HCT116 (cell line): Measurements from ENCODE around the gene TMEM198. TPM values are rescaled to one million over a fixed set of nuclear protein-coding genes. Genes with fewer than 3 reads are reported as not detected.
A peak's percentile ranks its signal among the peaks of the same experiment; 100 is the strongest.

Source experiments
- ATAC-seq: fragments of 200-7000 bp; cut with Tn5 transposase; 2 replicates; pipeline ENCODE4 v1.9.1; 2020; ENCODE audit warnings: mild to moderate bottlenecking, moderate library complexity
- BruUV-seq: library from RNA; stranded (reverse); fragments of 400-500 nt; replicated peaks from 2 replicates; lab custom pipeline; 2021; lab: Mats Ljungman, UMichigan
- CTCF ChIA-PET: fragments of 300-600 bp; sonication (Branson Sonifier 250); formaldehyde crosslinking; loops from one replicate; lab custom pipeline; 2021; ENCODE audit warnings: antibody characterized with exemption; lab: Charles Lee
- POLR2A ChIA-PET: fragments of 300-600, 350-600 bp; sonication (Branson Sonifier 250); formaldehyde crosslinking; loops from one replicate; lab custom pipeline; 2021; ENCODE audit warnings: antibody characterized with exemption; lab: Charles Lee
- RAD21 ChIA-PET, 2 experiments: fragments of 300-600 bp; sonication (Branson Sonifier 250); formaldehyde crosslinking; loops; one replicate each; lab custom pipeline; 2023; ENCODE audit warnings: low total read pairs in 2 of 2; ENCODE audit not compliant: uncharacterized antibody in 2 of 2, unreplicated experiment in 2 of 2, low non-redundant PET in 1 of 2; lab: Charles Lee
- DNase-seq: peaks from one replicate; pipeline ENCODE4 v3.0.0-alpha.2; 2010; ENCODE audit warnings: low read depth, low spot score
- H2AFZ ChIP-seq: fragments of 200-600 bp; shearing (Covaris generic), sonication (generic); 2 replicates; pipeline ENCODE4 v1.6.1; 2017; ENCODE audit warnings: low read depth, mixed run types, mixed read lengths, antibody characterized with exemption, low read length; ENCODE audit not compliant: poor library complexity, severe bottlenecking
- H3K27ac ChIP-seq: 2 replicates; pipeline ENCODE4 v1.5.1; 2012; ENCODE audit warnings: low read depth, low read length
- H3K27me3 ChIP-seq: fragments of 200-600 bp; sonication (generic); 2 replicates; pipeline ENCODE4 v1.6.1; 2016; ENCODE audit warnings: mixed run types, low read length, mixed read lengths; ENCODE audit not compliant: insufficient read depth
- H3K36me3 ChIP-seq, 2 experiments: fragments of 200-500 bp in 1 of 2; fragments of 200-600 bp in 1 of 2; sonication (Bioruptor generic) in 1 of 2; sonication (generic) in 1 of 2; 2 replicates each; pipeline versions ENCODE4 v1.5.1 to v1.6.1; 2014 to 2016; ENCODE audit warnings: low read length in 2 of 2, inconsistent platforms in 1 of 2, mixed read lengths in 1 of 2, mixed run types in 1 of 2; ENCODE audit not compliant: insufficient read depth in 2 of 2, control insufficient read depth in 1 of 2
- H3K4me1 ChIP-seq, 2 experiments: fragments of 200-600 bp in 1 of 2; sonication (generic) in 1 of 2; 2 replicates each; pipeline versions ENCODE4 v1.5.1 to v1.6.1; 2012 to 2017; ENCODE audit warnings: low read length in 2 of 2, inconsistent platforms in 1 of 2, mild to moderate bottlenecking in 1 of 2, mixed read lengths in 1 of 2, mixed run types in 1 of 2, moderate library complexity in 1 of 2; ENCODE audit not compliant: insufficient read depth in 2 of 2, control insufficient read depth in 1 of 2
- H3K4me2 ChIP-seq: fragments of 200-600 bp; sonication (generic); 2 replicates; pipeline ENCODE4 v1.6.1; 2017; ENCODE audit warnings: mixed run types, low read length, mixed read lengths
- H3K4me3 ChIP-seq, 2 experiments: fragments of 200-600 bp in 1 of 2; sonication (generic) in 1 of 2; replicated peaks in 1 of 2; 2 replicates each; pipeline ENCODE4 v1.5.1; 2011 to 2016; ENCODE audit warnings: low read length in 2 of 2, control low read depth in 1 of 2, low read depth in 1 of 2, mild to moderate bottlenecking in 1 of 2, mixed read lengths in 1 of 2, mixed run types in 1 of 2
- H3K79me2 ChIP-seq: fragments of 200-600 bp; sonication (generic); 2 replicates; pipeline ENCODE4 v1.6.1; 2017; ENCODE audit warnings: mild to moderate bottlenecking, mixed run types, low read length, moderate library complexity, mixed read lengths; ENCODE audit not compliant: insufficient read depth
- H3K9ac ChIP-seq: fragments of 200-600 bp; sonication (generic); 2 replicates; pipeline ENCODE4 v1.6.1; 2016; ENCODE audit warnings: low read length, mixed read lengths
- H3K9me2 ChIP-seq: fragments of 200-600 bp; sonication (generic), shearing (Covaris generic); 2 replicates; pipeline ENCODE4 v1.6.1; 2017; ENCODE audit warnings: mixed run types, mild to moderate bottlenecking, moderate library complexity; ENCODE audit not compliant: insufficient read depth
- H3K9me3 ChIP-seq, 2 experiments: fragments of 200-500 bp in 1 of 2; fragments of 200-600 bp in 1 of 2; sonication (Bioruptor generic) in 1 of 2; sonication (generic) in 1 of 2; 2 replicates each; pipeline ENCODE4 v1.6.1; 2014 to 2017; ENCODE audit warnings: low read length in 2 of 2, mixed read lengths in 2 of 2, inconsistent platforms in 1 of 2, low read depth in 1 of 2, mild to moderate bottlenecking in 1 of 2, mixed run types in 1 of 2, moderate library complexity in 1 of 2; ENCODE audit not compliant: control insufficient read depth in 1 of 2, insufficient read depth in 1 of 2
- H4K20me1 ChIP-seq: fragments of 200-600 bp; sonication (generic), shearing (Covaris generic); 2 replicates; pipeline ENCODE4 v1.6.1; 2017; ENCODE audit warnings: mixed run types, mild to moderate bottlenecking, moderate library complexity; ENCODE audit not compliant: insufficient read depth
- CBX3 ChIP-seq: IDR thresholded peaks from 2 replicates; pipeline ENCODE4 v1.6.1; 2012; ENCODE audit warnings: low read depth
- EGR1 ChIP-seq: IDR thresholded peaks from 2 replicates; pipeline ENCODE4 v1.6.1; 2012; ENCODE audit warnings: low read depth
- ELF1 ChIP-seq: IDR thresholded peaks from 2 replicates; pipeline ENCODE4 v1.6.1; 2012; ENCODE audit warnings: low read depth, borderline replicate concordance
- EZH2 ChIP-seq: fragments of 200-600 bp; sonication (generic); IDR thresholded peaks from 2 replicates; pipeline ENCODE4 v1.6.1; 2017; ENCODE audit warnings: antibody characterized with exemption, mixed run types
- EZH2phosphoT487 ChIP-seq: fragments of 200-600 bp; IDR thresholded peaks from 2 replicates; pipeline ENCODE4 v1.6.1; 2018; ENCODE audit warnings: antibody characterized with exemption, borderline replicate concordance
- FOSL1 ChIP-seq: IDR thresholded peaks from 2 replicates; pipeline ENCODE4 v1.6.1; 2012; ENCODE audit warnings: low read depth
- JUND ChIP-seq: IDR thresholded peaks from 2 replicates; pipeline ENCODE4 v1.6.1; 2012
- POLR2A ChIP-seq: IDR thresholded peaks from 2 replicates; pipeline ENCODE4 v1.7.0; 2011; ENCODE audit warnings: borderline replicate concordance; ENCODE audit not compliant: insufficient read depth, insufficient read length; ENCODE audit errors: extremely low read depth
- POLR2AphosphoS5 ChIP-seq: IDR thresholded peaks from 2 replicates; pipeline ENCODE4 v1.6.1; 2011; ENCODE audit warnings: mild to moderate bottlenecking, low read depth, low read length, moderate library complexity
- RAD21 ChIP-seq: IDR thresholded peaks from 2 replicates; pipeline ENCODE4 v1.6.1; 2012; ENCODE audit warnings: low read depth, mild to moderate bottlenecking
- REST ChIP-seq: IDR thresholded peaks from 2 replicates; pipeline ENCODE4 v1.6.1; 2012; ENCODE audit warnings: low read depth
- SP1 ChIP-seq: IDR thresholded peaks from 2 replicates; pipeline ENCODE4 v1.6.1; 2012; ENCODE audit warnings: low read depth
- TCF7L2 ChIP-seq: IDR thresholded peaks from 2 replicates; pipeline ENCODE4 v1.7.0; 2011; ENCODE audit warnings: borderline replicate concordance, inconsistent platforms; ENCODE audit not compliant: insufficient read depth, insufficient read length; ENCODE audit errors: extremely low read depth
- YY1 ChIP-seq: IDR thresholded peaks from 2 replicates; pipeline ENCODE4 v1.6.1; 2011; ENCODE audit warnings: low read length, low read depth, moderate library complexity, mild to moderate bottlenecking; ENCODE audit not compliant: insufficient replicate concordance; ENCODE audit errors: extremely low read depth
- ZBTB33 ChIP-seq: IDR thresholded peaks from 2 replicates; pipeline ENCODE4 v1.6.1; 2011; ENCODE audit warnings: mild to moderate bottlenecking, low read length, moderate library complexity; ENCODE audit not compliant: insufficient replicate concordance; ENCODE audit errors: extremely low read depth
- ZFX ChIP-seq: fragments of 450-650 bp; IDR thresholded peaks from 2 replicates; pipeline ENCODE4 v1.6.1; 2017
- ZNF274 ChIP-seq: fragments of 200-500 bp; sonication (Bioruptor generic); IDR thresholded peaks from 2 replicates; pipeline ENCODE4 v1.6.1; 2014; ENCODE audit warnings: mild to moderate bottlenecking, low read depth, low read length, inconsistent platforms
- intact Hi-C: fragments of 100-400 bp; cut with micrococcal nuclease; formaldehyde crosslinking; loops from 2 replicates; pipeline ENCODE4 v1.10.0; 2022
- total RNA-seq: library from RNA; stranded (reverse); gene quantifications from one replicate; pipeline ENCODE4 v1.2.1, GENCODE V29; 2021; ENCODE audit not compliant: unreplicated experiment
- TF ChIP-seq, protein P1 (sequence below): IDR thresholded peaks from 2 replicates; pipeline ENCODE4 v1.6.1; 2012
- TF ChIP-seq, protein P2 (sequence below), 3 experiments: fragments of 200-600 bp in 1 of 3; sonication (generic) in 1 of 3; IDR thresholded peaks in 2 of 3; conservative IDR thresholded peaks in 1 of 3; 2 replicates each; pipeline ENCODE4 v1.5.1; 2012 to 2017; ENCODE audit warnings: low read depth in 2 of 3, low read length in 2 of 3, antibody characterized with exemption in 1 of 3, borderline replicate concordance in 1 of 3, control low read depth in 1 of 3, mild to moderate bottlenecking in 1 of 3, mixed read lengths in 1 of 3, mixed run types in 1 of 3, moderate library complexity in 1 of 3; ENCODE audit not compliant: insufficient read depth in 1 of 3

Gene TMEM198
- total RNA-seq, 1 experiment from 2014 or later, result 2.1 TPM

DNA sequence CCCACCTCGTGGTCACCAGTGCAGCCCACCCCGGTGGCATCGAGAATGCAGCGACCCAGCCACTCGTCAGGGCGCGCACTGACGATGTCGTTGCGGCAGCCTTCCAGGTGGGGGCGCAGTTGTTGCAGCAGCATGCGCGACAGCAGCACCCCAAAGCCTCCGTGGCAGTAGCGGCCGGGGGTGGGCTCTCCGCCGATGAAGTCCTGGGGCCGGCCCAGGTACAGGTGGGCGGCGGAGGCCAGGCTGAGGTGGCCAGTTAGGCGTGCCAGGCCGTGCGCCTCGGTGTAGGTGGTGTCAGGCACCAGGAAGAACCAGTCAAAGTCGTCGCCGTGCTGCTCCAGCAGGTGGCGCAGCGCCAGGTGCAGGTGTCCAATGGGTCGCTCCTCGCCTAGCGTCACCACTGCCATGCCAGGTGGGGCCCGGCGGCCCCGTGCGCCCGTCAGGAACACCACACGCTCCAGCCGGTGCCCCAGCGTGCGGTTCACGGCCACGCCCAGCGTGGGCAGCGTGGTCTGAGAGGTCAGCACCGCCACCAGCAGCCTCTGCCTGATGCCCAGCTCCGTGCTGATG is 2.1 kb upstream of the TMEM198 start:
- ChIA-PET POLR2A (no interaction called here), CTCF (interaction anchor here (0.7 to 3.0 kb wide), 10 partner anchors 12 to 153 kb away, joined by 3 to 15 read pairs (median 4); partner anchors contain the start of genes GMPPA and STK11IP), RAD21 (interaction anchor here in 1 of 2 experiments (1.5 kb wide), 1 partner anchor 56 kb away, joined by 3 read pairs; the partner anchor contains the start of gene STK11IP)
- no TSS peak for BruUV-seq
- H4K20me1 ChIP-seq, result peaks cover 6% of the 10 kb centered on the region; the same call in 1 of the 2 replicates
- peaks cover 2 to 28% of the 10 kb centered on the region in 2 experiments; a peak in 3 of 4 replicates for H3K36me3 ChIP-seq
- peak; percentile 52 for ATAC-seq
- H3K79me2 ChIP-seq, result peaks cover 49% of the 10 kb centered on the region
- peak overlapping the region; percentile 98 for H3K4me2 ChIP-seq
- H3K27ac ChIP-seq, result peak overlapping the region; percentile 97
- H3K9me3 ChIP-seq, result no peaks in the 10 kb centered on the region
- peak overlapping the region; percentile 75 to 99 for H3K4me3 ChIP-seq
- peak overlapping the region; percentile 95 for H3K9ac ChIP-seq
- intact Hi-C loops, result loop anchor here (1.0 to 5.0 kb wide), 5 partner anchors 57 to 479 kb away; partner anchors contain the start of genes IHH and SLC4A3
- H3K4me1 ChIP-seq, result peaks cover 19 to 68% of the 10 kb centered on the region in 2 experiments
- DNase-seq, result peak; percentile 92
- H3K27me3 ChIP-seq, result no peaks in the 10 kb centered on the region
- no peak overlapping the region for H2AFZ ChIP-seq
- H3K9me2 ChIP-seq, result no peaks in the 10 kb centered on the region
- TF ChIP-seq, protein P1, sequence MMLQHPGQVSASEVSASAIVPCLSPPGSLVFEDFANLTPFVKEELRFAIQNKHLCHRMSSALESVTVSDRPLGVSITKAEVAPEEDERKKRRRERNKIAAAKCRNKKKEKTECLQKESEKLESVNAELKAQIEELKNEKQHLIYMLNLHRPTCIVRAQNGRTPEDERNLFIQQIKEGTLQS, result no peak
- TF ChIP-seq ZNF274 (no peak), ZFX (no peak; the same call in 1 of the 2 replicates), CBX3 (no peak), SP1 (no peak), YY1 (peak; percentile 14), RAD21 (no peak), ZBTB33 (no peak), EGR1 (no peak), JUND (no peak), EZH2phosphoT487 (no peak), POLR2AphosphoS5 (peak; percentile 60; the same call in 1 of the 2 replicates), REST (no peak), FOSL1 (no peak), TCF7L2 (no peak), POLR2A (no peak), ELF1 (no peak), EZH2 (no peak)
- TF ChIP-seq, protein P2, sequence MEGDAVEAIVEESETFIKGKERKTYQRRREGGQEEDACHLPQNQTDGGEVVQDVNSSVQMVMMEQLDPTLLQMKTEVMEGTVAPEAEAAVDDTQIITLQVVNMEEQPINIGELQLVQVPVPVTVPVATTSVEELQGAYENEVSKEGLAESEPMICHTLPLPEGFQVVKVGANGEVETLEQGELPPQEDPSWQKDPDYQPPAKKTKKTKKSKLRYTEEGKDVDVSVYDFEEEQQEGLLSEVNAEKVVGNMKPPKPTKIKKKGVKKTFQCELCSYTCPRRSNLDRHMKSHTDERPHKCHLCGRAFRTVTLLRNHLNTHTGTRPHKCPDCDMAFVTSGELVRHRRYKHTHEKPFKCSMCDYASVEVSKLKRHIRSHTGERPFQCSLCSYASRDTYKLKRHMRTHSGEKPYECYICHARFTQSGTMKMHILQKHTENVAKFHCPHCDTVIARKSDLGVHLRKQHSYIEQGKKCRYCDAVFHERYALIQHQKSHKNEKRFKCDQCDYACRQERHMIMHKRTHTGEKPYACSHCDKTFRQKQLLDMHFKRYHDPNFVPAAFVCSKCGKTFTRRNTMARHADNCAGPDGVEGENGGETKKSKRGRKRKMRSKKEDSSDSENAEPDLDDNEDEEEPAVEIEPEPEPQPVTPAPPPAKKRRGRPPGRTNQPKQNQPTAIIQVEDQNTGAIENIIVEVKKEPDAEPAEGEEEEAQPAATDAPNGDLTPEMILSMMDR (IDR thresholded peaks at IDR 0.05 in 2 of 3, conservative IDR thresholded peaks at IDR 0.05 in 1 of 3; ENCODE audit: borderline replicate concordance in 1 of 3, insufficient read depth in 1 of 3, low read depth in 2 of 3, low read length in 2 of 3), result peak in 2 of 3 experiments; percentile 90 to 100; a peak in 4 of 6 replicates
